NCI-H1694 (cell line): ENCODE measurements around the gene PGS1.

ENCODE experiments used
- DNase-seq: peaks from one replicate; lab custom pipeline; 2025; lab: John Stamatoyannopoulos, UW

The PGS1 gene

DNA sequence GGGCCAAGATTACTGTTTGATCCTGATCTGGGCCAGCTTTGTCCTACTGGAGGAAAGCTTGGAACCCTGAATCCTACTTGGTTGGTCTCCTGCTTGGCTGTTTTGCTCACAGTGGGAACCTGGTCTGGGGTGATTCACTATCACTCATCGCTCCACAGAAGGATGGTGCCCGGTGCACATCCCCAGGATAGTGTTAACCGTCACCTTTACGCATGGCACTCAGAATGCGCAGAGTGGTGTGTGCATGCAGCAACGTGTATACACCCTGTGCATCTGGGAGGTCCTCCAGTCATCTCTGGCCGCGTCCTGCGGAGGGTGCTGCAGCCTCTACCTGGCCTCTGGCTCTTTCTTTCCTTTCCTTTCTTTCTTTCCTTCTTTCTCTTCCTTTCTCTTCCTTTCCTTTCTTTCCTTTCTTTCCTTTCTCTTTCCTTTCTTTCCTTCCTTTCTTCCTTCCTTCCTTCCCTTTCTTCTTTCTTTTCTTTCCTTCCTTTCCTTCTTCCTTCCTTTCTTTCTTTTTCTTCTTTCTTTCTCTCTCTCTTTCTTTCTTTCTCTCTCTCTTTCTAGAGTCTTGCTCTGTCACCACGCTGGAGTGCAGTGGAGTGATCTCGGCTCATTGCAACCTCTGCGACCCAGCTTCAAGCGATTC, 31.7 kb upstream of the PGS1 start:
- DNase-seq = no peak

DNA sequence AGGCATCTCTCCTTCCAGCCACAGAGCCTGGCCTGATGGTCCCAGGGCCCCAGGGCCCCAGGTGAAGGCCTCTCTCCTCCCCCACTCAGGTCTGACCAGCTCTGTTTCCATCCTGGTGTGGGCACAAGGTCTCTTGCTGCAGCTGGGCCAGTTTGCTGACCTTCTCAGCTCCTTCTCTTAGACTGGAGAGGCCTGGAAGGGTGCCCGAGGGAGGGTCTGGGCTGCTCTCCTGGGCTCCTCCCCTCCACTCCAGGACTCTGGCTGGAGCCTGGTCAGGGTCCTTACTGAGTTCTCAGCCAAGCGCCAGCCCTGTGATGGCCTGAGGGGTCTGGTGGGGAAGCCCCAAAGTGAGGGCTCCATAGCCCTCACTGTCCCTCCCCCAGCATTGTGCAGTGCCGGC, 31.0 kb upstream of the PGS1 start:
- no peak for DNase-seq

DNA sequence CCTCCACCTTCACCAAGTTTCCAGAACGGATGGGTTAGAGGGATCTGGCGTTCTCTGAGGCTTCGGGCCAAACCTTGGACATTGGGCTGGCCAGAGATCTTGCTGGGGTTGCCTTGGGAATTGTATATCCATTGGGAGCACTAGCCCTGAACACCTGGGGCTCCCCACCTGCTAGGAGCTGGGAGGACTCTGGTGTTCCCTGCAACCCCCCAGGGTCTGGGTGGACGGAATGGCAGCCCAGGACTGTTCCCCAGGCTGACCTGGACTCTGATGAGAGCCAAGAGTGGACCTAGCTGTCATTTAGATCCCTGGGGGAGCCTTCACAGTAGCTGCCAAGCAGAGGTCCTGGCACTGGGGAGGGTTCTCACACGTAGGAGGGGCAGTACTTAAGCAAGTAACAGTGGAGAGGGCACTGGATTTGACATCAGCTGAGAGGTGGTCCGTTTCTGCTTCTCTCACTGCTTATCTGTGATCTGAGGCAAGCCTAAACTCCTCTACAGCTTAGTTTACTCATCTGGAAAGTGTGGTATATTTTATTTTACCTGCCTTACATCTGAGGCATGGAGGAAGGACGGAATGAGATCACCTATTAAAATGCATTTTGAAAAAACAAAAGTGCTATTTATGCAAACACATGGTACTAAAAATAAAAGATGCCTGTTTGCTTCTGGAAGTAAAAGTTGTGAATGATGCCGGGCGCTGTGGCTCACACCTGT, 30.2 kb upstream of the PGS1 start:
- no peak for DNase-seq

DNA sequence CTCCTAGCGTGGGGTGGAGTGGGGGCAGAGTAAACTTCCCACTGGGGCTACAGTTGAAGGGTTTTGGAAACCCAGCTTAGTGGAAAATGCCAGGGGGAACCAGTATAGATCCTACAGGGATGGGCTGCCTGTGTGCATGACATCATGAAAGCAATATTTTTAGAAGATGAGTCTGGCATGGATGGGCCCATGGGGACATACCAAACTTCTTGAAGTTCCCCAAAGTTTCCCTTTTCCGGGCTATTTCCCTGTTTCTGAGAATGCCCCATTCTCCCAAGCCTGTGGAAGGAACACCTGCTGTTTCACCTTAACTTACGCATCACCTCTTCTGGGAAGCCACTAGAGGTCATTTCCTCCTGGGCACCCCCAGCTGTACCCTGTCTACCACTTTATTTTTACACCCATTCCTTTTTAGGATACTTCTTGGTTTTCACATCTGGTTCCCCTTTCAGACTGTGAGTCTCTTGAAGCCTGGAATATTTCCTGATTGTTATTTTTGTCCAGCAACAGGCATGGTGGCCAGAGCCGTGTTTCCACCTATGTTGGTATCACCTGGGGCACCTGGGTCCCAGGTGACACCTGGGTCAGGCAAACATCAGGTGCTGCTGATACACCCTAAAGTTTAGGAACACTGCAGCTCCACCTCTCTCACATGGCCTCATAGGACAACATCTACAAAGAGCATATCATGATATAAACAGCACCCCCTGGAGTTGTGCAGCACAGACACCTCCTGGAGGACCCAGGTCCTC, 28.4 kb upstream of the PGS1 start:
- DNase-seq = no peak

GRCh38 chr17:78351449-78352006, 26.9 kb upstream of the PGS1 start:
- DNase-seq = no peak

- DNase-seq = no peak
These were observed 24.6 kb upstream of the PGS1 start for GRCh38 chr17:78353834-78354233.

DNA sequence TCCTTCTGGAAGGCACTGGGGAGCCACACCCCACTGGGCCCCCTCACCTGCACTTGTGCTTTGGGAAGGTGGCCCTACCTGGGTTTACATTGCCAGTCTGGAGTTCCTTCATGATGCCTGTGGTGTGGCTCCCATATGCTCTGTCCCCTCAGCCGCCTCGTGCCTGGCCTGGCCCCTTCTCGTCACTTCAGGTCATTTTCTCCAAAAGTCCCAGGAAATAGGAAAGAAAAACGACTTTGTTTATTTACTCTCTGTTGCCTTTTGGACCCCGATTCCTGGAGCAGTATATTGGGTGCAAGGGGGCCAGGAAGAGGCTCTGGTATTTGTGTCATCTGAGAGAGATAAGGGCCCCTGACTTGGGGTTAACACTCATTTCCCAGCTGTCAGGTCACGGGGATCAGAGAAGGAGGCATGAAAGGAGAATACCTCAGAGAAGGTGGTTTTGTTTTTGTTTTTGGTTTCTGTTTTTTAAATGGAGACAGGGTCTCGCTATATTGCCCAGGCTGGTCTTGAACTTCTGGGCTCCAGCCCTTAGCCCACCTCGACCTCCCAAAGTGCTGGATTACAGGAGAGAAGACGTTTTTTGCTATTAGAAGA, 23.3 kb upstream of the PGS1 start:
- DNase-seq = no peak

DNA sequence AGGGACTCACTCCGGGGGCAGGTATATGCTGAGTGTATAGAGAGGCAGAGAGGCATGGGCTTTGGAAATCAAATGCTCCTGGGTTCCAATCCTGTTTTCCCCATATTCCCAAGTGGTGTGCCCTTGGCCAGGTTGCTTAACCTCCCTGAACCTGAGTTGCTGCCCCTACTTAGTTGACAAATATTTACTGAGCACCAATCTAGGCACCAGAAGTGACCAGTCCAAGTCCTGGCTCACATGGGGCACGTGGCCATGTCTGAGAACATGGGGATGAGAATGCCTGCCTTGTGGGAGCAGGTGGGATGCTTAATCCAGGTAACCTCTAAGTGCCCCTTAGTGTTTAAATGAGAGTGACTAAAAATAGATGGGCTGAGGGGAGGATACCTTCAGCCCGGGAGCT, 22.7 kb upstream of the PGS1 start:
- DNase-seq = no peak

GRCh38 chr17:78356101-78356713, 22.2 kb upstream of the PGS1 start:
- DNase-seq = no peak

DNA sequence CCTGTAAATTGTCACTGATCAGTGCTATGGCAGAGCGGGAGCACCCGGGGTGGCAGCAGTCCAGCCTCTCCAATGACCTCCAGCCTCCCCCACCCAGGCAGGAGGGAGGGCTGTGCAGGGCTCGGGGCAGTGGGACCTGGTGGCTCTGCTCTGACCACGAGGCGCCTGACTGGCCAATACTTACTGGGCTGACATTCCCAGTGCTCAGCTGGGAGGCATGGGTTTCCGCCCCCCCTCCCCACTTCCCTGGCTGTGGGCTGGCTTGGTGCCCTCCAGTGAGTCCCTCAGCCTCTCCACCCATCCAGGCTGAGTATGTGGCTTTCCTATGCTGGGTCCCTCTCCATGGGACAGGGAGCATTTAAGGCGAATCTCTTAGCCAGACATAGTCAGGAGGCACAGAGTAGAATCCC, 21.3 kb upstream of the PGS1 start:
- no peak for DNase-seq

GRCh38 chr17:78357672-78358537, 20.5 kb upstream of the PGS1 start:
- DNase-seq = no peak

DNA sequence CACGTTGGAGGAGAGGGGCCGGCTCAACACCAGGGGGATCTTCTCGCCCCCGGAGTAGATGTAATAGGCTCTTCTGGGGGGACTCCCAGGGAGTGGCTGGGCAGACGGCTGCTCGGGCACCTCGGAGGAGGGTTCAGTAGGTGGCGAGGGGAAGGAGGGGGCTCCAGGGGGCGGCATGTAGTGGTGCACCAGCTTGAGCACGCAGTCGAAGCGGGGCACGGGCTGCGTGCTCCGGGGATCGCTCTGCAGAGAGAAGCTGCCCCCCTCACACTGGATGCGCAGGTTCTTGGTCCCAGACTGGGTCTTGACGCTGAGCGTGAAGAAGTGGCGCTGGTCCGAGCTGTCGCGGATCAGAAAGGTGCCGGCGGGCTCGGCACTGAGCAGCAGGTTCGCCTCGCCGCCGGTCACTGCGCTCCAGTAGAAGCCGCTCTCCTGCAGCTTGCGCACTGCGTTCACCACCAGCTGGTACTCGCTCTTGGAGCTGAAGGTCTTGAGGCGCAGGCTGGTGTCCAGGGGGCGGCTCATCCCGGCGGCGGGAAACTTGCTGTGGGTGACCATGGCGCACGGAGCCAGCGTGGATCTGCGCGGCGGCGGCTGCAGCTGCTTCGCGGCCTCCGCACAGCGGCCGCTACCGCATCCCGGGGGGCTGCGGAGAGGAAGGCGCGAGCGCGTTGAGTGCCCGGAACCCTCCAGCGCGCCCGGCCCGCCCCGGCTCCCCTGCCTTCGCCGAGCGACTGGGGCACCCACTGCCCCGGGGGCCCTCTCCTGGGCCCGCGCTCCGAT, 19.7 kb upstream of the PGS1 start:
- no peak for DNase-seq

DNA sequence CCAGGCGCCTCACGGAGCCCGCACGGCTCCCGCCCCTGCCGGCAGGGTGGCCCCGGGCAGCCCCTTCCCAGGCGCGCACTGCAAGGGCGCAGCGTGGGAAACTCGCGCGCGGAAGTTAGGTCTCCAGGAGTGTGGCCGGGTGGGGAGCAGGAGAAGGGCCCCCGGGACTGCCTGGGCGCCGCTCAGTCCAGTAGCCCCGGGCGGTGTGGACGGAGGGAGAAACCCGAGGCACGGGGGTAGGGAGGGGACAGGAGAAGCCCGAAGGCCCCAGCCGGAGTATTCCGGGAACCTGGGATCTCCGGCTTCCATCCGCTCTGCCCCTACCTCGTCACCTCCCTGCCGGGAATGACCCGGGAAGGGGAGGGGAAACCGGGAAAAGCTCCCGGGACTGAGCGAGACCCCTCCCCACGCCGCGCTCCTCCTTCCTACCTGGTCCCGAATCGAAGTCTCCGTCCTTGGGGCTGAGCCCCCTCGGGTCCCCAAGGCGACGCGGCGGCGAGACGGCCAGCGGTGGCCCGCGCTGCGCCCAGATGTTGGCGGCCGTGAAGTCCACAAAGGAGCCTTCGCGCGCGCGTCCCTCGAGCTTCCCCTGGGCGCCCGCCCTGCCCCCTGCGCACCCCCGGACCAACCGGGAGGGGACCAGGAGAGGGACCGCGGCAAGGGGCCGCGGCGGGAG, 19.0 kb upstream of the PGS1 start:
- DNase-seq = no peak

DNA sequence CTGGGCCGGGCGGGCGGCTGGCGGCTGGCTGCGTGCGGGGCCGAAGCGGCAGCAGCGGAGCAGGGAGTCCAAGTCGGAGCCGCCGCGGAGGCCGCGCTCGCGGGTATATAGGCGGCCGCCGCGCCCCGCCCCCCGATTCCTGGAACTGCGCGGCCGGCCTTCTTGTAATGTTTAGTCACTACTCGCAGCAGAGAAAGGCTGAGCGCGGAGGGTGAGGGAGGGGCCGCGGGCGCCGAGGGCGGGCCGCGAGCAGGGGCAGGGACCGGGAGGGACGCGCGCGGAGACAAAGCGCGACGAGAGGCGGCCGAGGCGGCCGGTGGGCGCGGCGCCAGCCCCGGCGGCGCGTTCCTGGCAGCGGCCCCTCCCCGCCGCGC, 18.5 kb upstream of the PGS1 start, which contains the start of gene SOCS3:
SOCS3 (minus strand) TSS at position 81 of the 374 bp plus-strand sequence. CDS start 982 bp downstream, outside the sequence.
- DNase-seq = peak; percentile 69

DNA sequence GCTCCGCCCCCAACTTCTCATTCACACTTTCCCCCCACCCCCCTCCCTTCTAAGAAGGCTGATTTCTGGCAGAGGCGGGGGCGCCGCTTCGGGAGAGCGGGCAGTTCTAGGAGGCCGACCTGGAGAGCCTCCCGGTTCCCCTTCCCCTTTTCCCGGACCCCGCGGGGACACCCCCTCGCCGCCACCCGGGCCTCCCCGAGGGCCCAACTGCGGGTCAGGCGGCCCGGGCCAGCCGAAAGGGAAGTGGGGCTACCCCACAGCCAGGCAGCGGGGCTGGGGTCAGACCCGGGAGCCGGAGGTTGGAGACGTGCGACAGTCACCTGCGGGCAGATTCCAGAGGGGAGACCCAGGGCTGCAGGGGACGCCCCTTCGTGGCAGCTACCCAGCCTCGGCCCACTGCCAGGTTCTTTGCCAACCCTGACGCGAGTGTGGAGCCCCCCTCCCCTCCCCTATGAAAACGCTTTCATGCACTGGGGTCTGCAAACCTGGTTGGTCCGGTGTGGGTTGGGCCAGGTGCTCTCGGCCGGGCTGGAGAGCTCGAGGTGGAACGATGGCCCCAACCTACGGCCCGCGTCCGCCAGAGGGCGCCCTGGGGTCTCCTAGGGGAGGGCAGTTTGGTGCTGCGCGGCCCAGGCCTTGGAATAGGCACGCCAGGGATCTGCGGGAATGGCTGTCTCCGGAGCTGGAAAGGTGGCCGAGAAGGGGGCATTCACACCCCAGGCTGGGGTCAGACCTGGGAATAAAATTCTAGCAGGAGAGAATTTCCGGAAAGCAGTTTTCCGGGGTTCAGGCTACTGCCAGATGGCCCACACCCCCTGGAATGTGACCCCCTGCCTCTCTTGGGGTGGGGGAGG, 17.9 kb upstream of the PGS1 start:
- peak; percentile 58 for DNase-seq

- no peak for DNase-seq
These were observed 17.2 kb upstream of the PGS1 start for GRCh38 chr17:78361225-78361701.

GRCh38 chr17:78362232-78362631, 16.2 kb upstream of the PGS1 start:
- DNase-seq = no peak

DNA sequence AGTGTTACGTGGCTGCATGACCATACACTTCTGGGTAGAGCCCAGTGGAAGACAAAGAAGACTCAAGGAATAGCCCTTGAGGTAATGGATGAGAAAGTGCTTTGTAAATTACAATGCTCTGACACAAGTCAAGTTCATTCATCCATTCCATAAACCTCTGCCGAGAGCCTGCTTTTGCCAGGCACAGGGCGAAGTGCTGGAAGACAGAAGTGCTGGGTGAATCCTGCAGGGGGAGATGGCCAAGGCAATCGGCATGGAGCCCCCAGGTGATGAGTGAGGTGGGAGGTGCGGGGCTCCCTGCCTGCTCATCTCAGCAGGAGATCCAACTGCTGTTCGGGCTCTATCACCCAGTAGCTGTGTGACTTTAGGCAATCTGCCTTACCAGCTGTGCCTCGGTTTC, 15.8 kb upstream of the PGS1 start:
- no peak for DNase-seq
